Esophagus squamous epithelium (tissue), 4 donors: ENCODE results near the gene FAM47B.

ENCODE experiments used
- POLR2A ChIP-seq, 4 donors: fragments of 450-650 bp; IDR thresholded peaks; one replicate each; pipeline ENCODE4 v1.6.1; 2017; ENCODE audit warnings: antibody characterized with exemption in 4 of 4, mild to moderate bottlenecking in 4 of 4, moderate library complexity in 3 of 4
- TF ChIP-seq, protein P1 (sequence below), 6 experiments: fragments of 450-650 bp in 4 of 6; fragments of 200-600 bp in 2 of 6; sonication (generic) in 2 of 6; IDR thresholded peaks; one replicate each; pipeline ENCODE4 v1.5.1; 2016 to 2019; ENCODE audit warnings: antibody characterized with exemption in 6 of 6, mild to moderate bottlenecking in 4 of 6, moderate library complexity in 4 of 6

DNA sequence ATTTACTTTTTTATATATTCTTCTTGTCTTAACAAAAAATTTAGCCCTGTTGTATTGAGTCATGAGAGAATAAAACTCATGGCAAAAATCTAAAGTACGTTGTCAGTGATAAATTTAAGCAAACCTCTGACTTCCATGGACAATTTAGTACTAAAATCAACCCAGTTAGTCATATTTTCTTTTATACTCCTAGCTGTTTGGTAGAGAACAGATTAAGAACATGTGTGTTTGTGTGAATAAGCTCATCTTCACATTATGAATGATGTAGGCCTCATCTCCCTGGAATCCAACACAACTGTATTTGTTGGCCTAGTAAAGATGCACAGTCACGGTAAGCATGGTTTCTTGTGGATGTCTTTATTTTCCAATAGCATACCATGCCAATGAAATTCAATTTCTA, 40.8 kb upstream of the FAM47B start:
- TF ChIP-seq, protein P1, sequence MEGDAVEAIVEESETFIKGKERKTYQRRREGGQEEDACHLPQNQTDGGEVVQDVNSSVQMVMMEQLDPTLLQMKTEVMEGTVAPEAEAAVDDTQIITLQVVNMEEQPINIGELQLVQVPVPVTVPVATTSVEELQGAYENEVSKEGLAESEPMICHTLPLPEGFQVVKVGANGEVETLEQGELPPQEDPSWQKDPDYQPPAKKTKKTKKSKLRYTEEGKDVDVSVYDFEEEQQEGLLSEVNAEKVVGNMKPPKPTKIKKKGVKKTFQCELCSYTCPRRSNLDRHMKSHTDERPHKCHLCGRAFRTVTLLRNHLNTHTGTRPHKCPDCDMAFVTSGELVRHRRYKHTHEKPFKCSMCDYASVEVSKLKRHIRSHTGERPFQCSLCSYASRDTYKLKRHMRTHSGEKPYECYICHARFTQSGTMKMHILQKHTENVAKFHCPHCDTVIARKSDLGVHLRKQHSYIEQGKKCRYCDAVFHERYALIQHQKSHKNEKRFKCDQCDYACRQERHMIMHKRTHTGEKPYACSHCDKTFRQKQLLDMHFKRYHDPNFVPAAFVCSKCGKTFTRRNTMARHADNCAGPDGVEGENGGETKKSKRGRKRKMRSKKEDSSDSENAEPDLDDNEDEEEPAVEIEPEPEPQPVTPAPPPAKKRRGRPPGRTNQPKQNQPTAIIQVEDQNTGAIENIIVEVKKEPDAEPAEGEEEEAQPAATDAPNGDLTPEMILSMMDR (IDR thresholded peaks at IDR 0.05) = no peak
- TF ChIP-seq POLR2A (IDR thresholded peaks at IDR 0.05) = no peak
